Urinary bladder (tissue), 4 donors: Measurements from ENCODE around the gene ADM. TPM values are rescaled to one million over a fixed set of nuclear protein-coding genes. Genes with fewer than 3 reads are reported as not detected.
"Not testable (repeated sequence)": the region's sequence is repeated elsewhere in the genome, so short reads cannot be mapped to it uniquely, and the experiment has no call there.

ENCODE experiments used
- DNase-seq: peaks from one replicate; pipeline ENCODE4 v3.0.0-alpha.2; 2015; ENCODE audit errors: extremely low spot score
- H3K27ac ChIP-seq: one replicate; pipeline ENCODE4 v1.5.1; 2013; ENCODE audit warnings: low read depth, mild to moderate bottlenecking, moderate library complexity
- H3K36me3 ChIP-seq: one replicate; pipeline ENCODE4 v1.6.1; 2013; ENCODE audit warnings: mild to moderate bottlenecking, moderate library complexity; ENCODE audit not compliant: insufficient read depth
- H3K4me1 ChIP-seq: one replicate; pipeline ENCODE4 v1.6.1; 2013; ENCODE audit warnings: mild to moderate bottlenecking, moderate library complexity; ENCODE audit not compliant: insufficient read depth
- H3K4me3 ChIP-seq: one replicate; pipeline ENCODE4 v1.5.1; 2013; ENCODE audit warnings: low read depth, low read length
- WGBS: extraction: QIAGEN DNeasy Blood & Tissue Kit; methylation state at CpG from one replicate; pipeline ENCODE4 v1.1.7; 2013; 5-methylcytosine and 5-hydroxymethylcytosine counted together
- polyA plus RNA-seq: library from polyadenylated mRNA; stranded (reverse); fragments of 200-250 nt; gene quantifications from one replicate; pipeline ENCODE4 v1.2.3, GENCODE V29; 2013
- total RNA-seq: library from RNA; depleted of rRNA; stranded (reverse); fragments of >200 nt; gene quantifications from one replicate; pipeline ENCODE4 v1.2.3, GENCODE V29; 2014
- donor health status: healthy with polysubstance abuse.
- donor health status: healthy.

Gene ADM
- total RNA-seq (28.2 TPM), polyA plus RNA-seq (47.2 TPM)

- H3K27ac ChIP-seq, result peak within 1 kb of the TSS; percentile 83
Measured at GRCh38 chr11:10304495-10305261, at the start of gene ADM. ADM (plus strand) TSS chr11:10305073; CDS start chr11:10305701, 628 bp downstream.

GRCh38 chr11:10255388-10256125 lies 49.3 kb upstream of the ADM start:
- no peak for DNase-seq
- WGBS, result 64% methylated on average over 3 of the region's 3 CpGs
- no peaks in the 10 kb centered on the region for H3K36me3 ChIP-seq

More at GRCh38 chr11:10304495-10305261, at the start of gene ADM:
- WGBS, result 2% methylated on average over 48 of the region's 48 CpGs
- Histone ChIP-seq H3K36me3 (no peaks in the 10 kb centered on the region), H3K4me3 (peak within 1 kb of the TSS; percentile 77), H3K4me1 (peaks cover 1% of the 10 kb centered on the region)
- DNase-seq, result no peak

GRCh38 chr11:10257478-10257877 lies 47.4 kb upstream of the ADM start:
- H3K4me1 ChIP-seq, result no peaks in the 10 kb centered on the region
- DNase-seq, result no peak
- 79% methylated on average over 4 of the region's 4 CpGs for WGBS
- H3K36me3 ChIP-seq, result no peaks in the 10 kb centered on the region
- no peak overlapping the region for H3K27ac ChIP-seq
- no peak overlapping the region for H3K4me3 ChIP-seq

More at GRCh38 chr11:10255388-10256125, 49.3 kb upstream of the ADM start:
- Histone ChIP-seq H3K27ac (no peak overlapping the region), H3K4me3 (no peak overlapping the region), H3K4me1 (no peaks in the 10 kb centered on the region)

GRCh38 chr11:10261821-10262220 lies 43.1 kb upstream of the ADM start:
- DNase-seq, result no peak
- H3K4me3 ChIP-seq, result no peak overlapping the region
- no peaks in the 10 kb centered on the region for H3K36me3 ChIP-seq

GRCh38 chr11:10263929-10264328 lies 40.9 kb upstream of the ADM start:
- no peak overlapping the region for H3K4me3 ChIP-seq
- H3K4me1 ChIP-seq, result no peaks in the 10 kb centered on the region
- H3K36me3 ChIP-seq, result no peaks in the 10 kb centered on the region
- DNase-seq, result no peak
- H3K27ac ChIP-seq, result no peak overlapping the region

More at GRCh38 chr11:10261821-10262220, 43.1 kb upstream of the ADM start:
- no peaks in the 10 kb centered on the region for H3K4me1 ChIP-seq
- H3K27ac ChIP-seq, result no peak overlapping the region

GRCh38 chr11:10264716-10265115 lies 40.2 kb upstream of the ADM start:
- WGBS, result 97% methylated on average over 3 of the region's 3 CpGs

GRCh38 chr11:10265936-10266335 lies 38.9 kb upstream of the ADM start:
- no peak for DNase-seq
- no peaks in the 10 kb centered on the region for H3K36me3 ChIP-seq
- no peak overlapping the region for H3K4me3 ChIP-seq
- WGBS, result 79% methylated on average over 3 of the region's 3 CpGs
- no peaks in the 10 kb centered on the region for H3K4me1 ChIP-seq
- no peak overlapping the region for H3K27ac ChIP-seq

More at GRCh38 chr11:10264716-10265115, 40.2 kb upstream of the ADM start:
- not testable (repeated sequence) for DNase-seq, H3K4me1 ChIP-seq, H3K27ac ChIP-seq, H3K36me3 ChIP-seq, H3K4me3 ChIP-seq

- Histone ChIP-seq H3K36me3 (no peaks in the 10 kb centered on the region), H3K4me1 (no peaks in the 10 kb centered on the region), H3K27ac (no peak overlapping the region), H3K4me3 (no peak overlapping the region)
- no peak for DNase-seq
- WGBS, result 60% methylated on average over 3 of the region's 3 CpGs
Measured at GRCh38 chr11:10267821-10268220, 37.1 kb upstream of the ADM start.

- no peak overlapping the region for H3K4me3 ChIP-seq
- H3K27ac ChIP-seq, result no peak overlapping the region
- no peaks in the 10 kb centered on the region for H3K4me1 ChIP-seq
- DNase-seq, result no peak
- 60% methylated on average over 5 of the region's 5 CpGs for WGBS
- H3K36me3 ChIP-seq, result no peaks in the 10 kb centered on the region
Measured at GRCh38 chr11:10268746-10269488, 36.0 kb upstream of the ADM start.

- Histone ChIP-seq H3K4me3 (no peak overlapping the region), H3K27ac (no peak overlapping the region), H3K4me1 (no peaks in the 10 kb centered on the region), H3K36me3 (no peaks in the 10 kb centered on the region)
- no peak for DNase-seq
- WGBS, result 96% methylated on average over 11 of the region's 11 CpGs
Measured at GRCh38 chr11:10272132-10272531, 32.7 kb upstream of the ADM start.

- no peaks in the 10 kb centered on the region for H3K4me1 ChIP-seq
- no peak for DNase-seq
- H3K27ac ChIP-seq, result no peak overlapping the region
- H3K4me3 ChIP-seq, result no peak overlapping the region
- no peaks in the 10 kb centered on the region for H3K36me3 ChIP-seq
Measured at GRCh38 chr11:10273738-10274137, 31.1 kb upstream of the ADM start.

GRCh38 chr11:10274726-10275125 lies 30.1 kb upstream of the ADM start:
- Histone ChIP-seq H3K36me3 (no peaks in the 10 kb centered on the region), H3K4me1 (no peaks in the 10 kb centered on the region), H3K27ac (no peak overlapping the region), H3K4me3 (no peak overlapping the region)
- WGBS, result 61% methylated on average over 1 of the region's 1 CpG
- DNase-seq, result no peak

GRCh38 chr11:10275714-10276113 lies 29.2 kb upstream of the ADM start:
- no peaks in the 10 kb centered on the region for H3K4me1 ChIP-seq
- no peak overlapping the region for H3K27ac ChIP-seq
- H3K4me3 ChIP-seq, result no peak overlapping the region
- H3K36me3 ChIP-seq, result no peaks in the 10 kb centered on the region
- DNase-seq, result no peak

- H3K36me3 ChIP-seq, result no peaks in the 10 kb centered on the region
- H3K27ac ChIP-seq, result no peak overlapping the region
- no peak overlapping the region for H3K4me3 ChIP-seq
- no peak for DNase-seq
- H3K4me1 ChIP-seq, result peaks cover 1% of the 10 kb centered on the region
Measured at GRCh38 chr11:10282117-10282516, 22.8 kb upstream of the ADM start.
